GM19452 (cell line): ENCODE data around the gene DAAM2.

Experiments used
- ATAC-seq: cut with Tn5 transposase; IDR thresholded peaks from one replicate; pipeline ENCODE4 v1.9.1; 2021; ENCODE audit not compliant: unreplicated experiment

The DAAM2 gene

DNA sequence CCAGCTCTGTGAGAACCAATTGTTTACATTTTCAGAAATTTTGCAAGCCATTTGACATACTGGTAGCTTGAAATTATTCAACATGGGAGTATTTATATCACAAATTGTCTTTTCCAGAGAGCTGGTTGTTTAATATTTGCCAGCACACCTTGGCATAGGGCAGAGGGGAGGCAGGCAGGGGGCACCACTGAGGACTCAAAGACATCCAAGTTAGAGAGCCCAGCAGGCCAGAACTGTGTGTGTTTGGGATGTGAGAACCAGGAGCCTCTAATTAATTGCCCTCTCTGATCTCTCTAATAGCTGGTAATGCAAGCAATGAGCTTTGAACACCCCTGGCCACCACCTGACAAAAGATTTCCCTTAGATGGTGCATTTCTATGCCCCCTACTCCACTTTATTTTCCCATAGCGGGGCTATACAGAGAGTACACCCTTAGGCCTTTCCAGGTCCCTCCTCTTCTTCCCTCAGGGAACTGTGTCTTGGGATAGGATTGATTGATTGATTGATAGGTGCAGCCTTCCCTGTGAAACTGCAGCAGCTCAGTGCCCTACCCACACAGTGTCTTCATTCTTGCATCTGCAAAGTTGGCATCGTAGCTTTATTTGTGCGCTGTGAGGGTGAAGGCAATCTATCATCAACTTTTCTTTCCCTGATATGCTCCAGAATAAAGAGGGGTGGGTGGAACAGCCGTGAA, 112.9 kb downstream of the DAAM2 start:
- ATAC-seq: no peak

GRCh38 chr6:39905640-39905975, 113.4 kb downstream of the DAAM2 start:
- ATAC-seq: no peak

GRCh38 chr6:39906318-39906761, 114.2 kb downstream of the DAAM2 start:
- ATAC-seq: no peak

- ATAC-seq: no peak
Measured at GRCh38 chr6:39907871-39908575, 115.8 kb downstream of the DAAM2 start.

DNA sequence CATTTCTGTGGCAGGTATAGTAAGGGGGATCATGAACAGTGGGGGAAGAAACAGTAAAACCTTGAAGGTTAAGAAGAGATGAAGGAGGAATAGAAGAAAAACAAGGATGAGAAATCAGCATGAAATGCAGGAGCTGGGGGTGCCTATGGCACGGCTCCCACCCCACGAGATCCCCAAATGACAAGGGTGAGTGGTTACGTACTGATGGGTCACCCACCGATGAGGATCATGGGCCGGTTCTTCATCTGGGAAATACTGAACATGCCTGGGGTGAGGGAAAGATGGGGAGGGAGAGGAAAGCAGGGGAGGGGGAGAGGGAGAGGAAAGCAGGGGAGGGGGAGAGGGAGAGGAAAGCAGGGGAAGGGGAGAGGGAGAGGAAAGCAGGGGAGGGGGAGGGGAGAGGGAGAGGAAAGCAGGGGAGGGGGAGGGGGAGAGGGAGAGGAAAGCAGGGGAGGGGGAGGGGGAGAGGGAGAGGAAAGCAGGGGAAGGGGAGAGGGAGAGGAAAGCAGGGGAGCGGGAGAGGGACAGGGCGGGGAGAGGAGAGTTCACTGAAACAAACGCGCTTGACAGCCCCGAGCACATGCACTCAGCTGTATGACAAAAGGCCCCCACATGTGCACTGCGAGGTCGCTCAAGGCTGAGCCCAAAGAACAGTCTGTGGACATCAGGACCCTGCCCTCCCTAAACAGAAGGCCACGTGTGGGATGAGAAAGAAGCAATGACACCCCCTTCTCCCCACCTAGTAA, 116.8 kb downstream of the DAAM2 start:
- ATAC-seq: no peak

DNA sequence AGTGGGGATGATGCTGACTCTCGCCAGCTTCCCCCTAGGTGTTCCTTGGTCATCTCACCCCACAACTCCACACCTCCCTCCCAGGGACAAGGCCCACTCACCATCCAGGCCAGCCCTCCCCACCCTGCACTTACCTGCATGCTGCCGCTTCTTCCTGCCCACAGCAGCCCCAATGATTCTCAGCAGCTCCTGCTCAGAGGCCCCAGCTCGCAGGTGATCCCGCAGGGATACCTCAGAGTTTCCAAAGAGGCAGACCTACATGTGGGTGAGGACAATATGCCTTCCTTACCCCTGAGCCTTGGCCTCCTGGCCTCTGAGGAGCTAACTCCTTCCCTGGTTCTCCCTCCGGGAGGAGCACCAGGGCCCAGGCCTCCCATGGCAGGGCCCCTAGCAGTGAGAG, 117.5 kb downstream of the DAAM2 start:
- ATAC-seq: no peak

- no peak for ATAC-seq
Measured at GRCh38 chr6:39910164-39910563, 118.0 kb downstream of the DAAM2 start.

GRCh38 chr6:39910744-39911143, 118.6 kb downstream of the DAAM2 start:
- ATAC-seq: no peak

DNA sequence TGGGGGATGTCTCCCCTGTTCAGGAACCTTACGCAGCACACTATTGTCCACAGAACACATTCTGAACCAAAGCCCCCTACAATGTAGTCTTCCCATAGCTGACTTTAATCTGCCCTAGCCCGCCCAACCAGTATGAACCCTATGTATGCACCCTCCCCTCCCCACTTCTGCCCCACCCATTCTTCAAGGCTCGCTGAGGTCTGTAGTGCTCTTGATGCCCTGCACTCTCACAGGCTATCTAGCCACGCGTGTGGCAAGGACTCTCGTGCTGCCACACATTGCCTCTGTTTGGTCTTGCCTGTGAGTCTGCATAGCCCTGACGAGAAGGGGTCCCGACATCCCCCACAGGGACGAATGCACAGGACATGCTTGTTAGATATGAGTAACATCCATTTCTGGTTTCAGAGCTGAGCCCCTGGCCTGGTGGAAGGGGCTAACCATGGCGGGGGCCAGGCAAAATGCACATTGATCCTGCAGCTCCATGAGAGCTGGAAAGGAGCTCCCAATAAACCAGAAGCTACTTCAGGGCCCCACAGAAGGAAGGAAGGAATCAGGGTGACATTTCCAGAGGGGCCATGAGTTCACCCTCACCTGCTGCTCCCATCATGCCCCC, 119.4 kb downstream of the DAAM2 start:
- no peak for ATAC-seq

DNA sequence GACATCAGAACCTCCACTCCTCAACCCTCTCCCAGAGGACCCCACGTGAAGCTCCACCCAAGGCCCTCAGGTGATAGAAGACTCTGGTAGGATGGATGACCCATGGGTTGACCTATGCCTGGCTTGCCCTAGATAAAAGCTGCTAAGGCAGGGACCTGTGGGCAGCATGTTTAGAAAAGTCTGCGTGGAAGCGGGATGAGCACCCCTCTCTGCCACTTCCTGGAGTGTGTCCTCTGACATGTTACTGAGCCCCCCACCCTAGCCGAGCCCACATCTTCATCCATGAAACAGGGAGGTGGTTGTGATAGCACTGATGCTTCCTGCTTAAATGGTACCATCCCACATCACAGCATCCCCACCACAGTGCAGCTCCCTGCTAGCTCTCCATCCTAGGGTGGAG, 120.3 kb downstream of the DAAM2 start:
- ATAC-seq: no peak

GRCh38 chr6:39913391-39913916, 121.3 kb downstream of the DAAM2 start:
- no peak for ATAC-seq

DNA sequence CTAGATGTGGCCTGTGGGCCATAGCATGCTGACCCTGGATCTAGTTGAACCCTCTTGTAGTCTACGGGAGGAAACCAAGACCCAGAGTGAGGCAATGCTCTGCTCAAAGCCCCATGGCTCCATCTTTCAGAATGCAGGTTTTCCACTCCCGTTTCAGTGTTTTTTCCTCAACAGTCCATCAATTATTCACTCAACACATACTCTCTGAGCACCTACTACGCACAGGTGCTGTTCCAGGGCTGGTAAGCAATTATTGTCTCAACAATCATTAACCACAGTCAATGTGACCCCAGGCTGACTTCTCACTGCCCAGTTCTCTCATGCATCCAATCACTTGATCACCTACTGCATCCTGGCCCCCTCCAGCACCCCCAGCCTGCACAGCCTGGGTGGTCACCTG, 122.1 kb downstream of the DAAM2 start:
- no peak for ATAC-seq

DNA sequence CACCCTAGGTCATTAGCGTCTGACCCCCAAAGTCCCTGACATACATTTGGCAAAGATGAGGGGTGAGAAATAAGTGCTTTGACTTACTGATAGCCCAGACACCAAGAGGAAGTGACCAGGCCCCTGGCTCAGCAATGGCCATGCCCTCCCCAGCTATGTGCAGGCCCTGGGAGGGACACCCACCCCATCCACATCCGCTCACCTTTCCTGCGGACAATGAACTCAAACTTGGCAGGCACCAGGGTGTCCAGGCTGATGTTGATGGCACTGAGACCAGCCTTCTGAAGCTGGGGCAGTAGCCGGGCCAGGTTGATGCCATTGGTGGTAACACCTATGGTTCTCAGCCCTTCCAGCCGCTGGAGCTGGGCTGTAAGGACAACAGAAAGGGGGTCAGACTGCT, 123.7 kb downstream of the DAAM2 start:
- no peak for ATAC-seq

DNA sequence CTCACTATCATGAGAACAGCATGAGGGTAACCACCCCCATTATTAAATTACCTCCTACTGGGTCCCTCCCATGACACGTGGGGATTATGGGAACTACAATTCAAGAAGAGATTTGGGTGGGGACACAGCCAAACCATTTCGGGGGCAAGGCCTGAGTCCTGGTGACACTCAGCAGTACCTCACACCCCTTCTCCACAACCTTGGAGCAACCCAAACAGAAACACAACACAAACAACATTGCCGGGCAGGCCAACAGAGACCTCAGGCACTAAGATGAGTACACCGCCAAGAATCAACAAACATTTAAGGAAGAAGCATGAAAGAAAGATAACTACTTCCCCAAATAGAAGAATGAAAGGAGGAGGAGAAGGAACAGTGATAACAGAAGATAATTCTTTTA, 125.2 kb downstream of the DAAM2 start:
- ATAC-seq: no peak

DNA sequence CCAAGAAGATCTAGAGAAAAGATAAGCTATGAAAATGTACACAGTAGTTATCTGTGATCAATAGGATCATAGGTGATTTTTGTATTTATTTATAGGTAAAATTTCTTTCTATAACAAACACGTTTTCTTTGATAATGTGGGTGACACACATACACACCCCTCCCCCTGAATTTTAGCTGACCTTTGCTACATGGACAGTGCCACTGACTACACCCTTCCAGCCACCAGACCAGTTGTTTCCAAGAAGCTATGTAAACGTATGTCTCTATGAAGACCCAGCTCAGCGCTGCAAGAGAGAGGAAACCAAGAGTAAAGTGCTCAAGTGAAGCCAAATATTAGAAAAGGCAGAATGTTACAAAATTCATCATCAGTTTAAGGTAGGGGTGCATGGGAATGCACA, 125.8 kb downstream of the DAAM2 start:
- ATAC-seq: no peak

- ATAC-seq: no peak
Measured at GRCh38 chr6:39918831-39919230, 126.7 kb downstream of the DAAM2 start.

- ATAC-seq: no peak
Measured at GRCh38 chr6:39920157-39920556, 128.0 kb downstream of the DAAM2 start.

- ATAC-seq: no peak
Measured at GRCh38 chr6:39922821-39923220, 130.6 kb downstream of the DAAM2 start.

- no peak for ATAC-seq
Measured at GRCh38 chr6:39923394-39923793, 131.2 kb downstream of the DAAM2 start.

DNA sequence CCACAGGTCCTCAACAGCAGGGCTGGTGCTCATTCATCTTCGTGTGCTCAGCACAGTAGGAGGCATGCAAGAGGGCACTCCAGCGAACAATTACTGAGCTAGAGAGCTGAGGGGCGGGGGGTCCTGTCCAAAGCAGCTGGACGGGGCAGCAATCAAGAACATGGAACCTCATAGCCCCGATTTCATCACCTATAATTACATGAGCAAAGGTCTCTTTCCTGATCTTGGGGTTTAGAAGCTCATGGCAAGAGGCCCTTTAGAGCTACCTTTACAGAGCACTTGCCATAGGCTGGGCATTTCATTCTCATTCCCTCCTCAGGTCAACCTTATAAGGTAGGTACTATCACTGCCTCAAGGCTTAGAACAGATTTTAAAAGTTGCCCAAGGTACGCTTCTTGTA, 131.7 kb downstream of the DAAM2 start:
- ATAC-seq: no peak

GRCh38 chr6:39924283-39924682, 132.1 kb downstream of the DAAM2 start:
- ATAC-seq: no peak
